HG03571 (cell line): Measurements from ENCODE around the gene BCL2.
A peak's percentile ranks its signal among the peaks of the same experiment; 100 is the strongest.
"Not testable (repeated sequence)": the region's sequence is repeated elsewhere in the genome, so short reads cannot be mapped to it uniquely, and the experiment has no call there.

Source experiments
- ATAC-seq: cut with Tn5 transposase; IDR thresholded peaks from one replicate; pipeline ENCODE4 v1.9.1; 2021; ENCODE audit not compliant: unreplicated experiment

Gene BCL2

DNA sequence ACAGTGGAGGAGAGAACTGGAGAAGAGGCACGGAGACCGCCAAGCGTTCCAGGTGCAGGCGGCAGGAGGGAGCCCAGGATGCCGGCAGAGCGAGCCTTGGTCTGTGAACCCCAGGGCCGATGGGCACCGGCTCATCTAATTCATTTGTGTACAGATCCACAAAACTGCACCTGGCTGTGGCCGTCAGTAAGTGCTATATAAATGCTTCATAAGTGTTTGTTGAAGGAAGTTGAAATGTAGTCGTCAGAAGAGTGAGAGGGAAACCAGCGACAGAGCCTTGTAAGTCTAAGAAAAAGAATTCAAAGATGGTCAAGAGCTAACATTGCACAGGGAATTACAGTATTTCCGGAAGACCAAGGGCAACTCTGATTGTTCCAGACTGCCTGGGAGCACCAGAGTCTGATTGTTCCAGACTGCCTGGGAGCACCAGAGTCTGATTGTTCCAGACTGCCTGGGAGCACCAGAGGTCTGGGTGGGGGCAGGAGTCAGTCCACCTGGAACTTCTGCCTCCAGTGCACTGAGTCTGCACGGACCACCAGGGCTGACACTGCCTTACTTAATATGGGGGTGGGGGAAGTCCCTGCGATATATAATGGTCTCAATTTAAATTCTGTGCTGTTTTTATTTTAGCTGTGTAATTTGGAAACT, 112.3 kb downstream of the BCL2 start:
- no peak for ATAC-seq

- no peak for ATAC-seq
Measured at GRCh38 chr18:63206433-63207142, 113.0 kb downstream of the BCL2 start.

- no peak for ATAC-seq
Measured at GRCh38 chr18:63205791-63206252, 113.7 kb downstream of the BCL2 start.

GRCh38 chr18:63203497-63203896, 116.1 kb downstream of the BCL2 start:
- ATAC-seq: no peak

DNA sequence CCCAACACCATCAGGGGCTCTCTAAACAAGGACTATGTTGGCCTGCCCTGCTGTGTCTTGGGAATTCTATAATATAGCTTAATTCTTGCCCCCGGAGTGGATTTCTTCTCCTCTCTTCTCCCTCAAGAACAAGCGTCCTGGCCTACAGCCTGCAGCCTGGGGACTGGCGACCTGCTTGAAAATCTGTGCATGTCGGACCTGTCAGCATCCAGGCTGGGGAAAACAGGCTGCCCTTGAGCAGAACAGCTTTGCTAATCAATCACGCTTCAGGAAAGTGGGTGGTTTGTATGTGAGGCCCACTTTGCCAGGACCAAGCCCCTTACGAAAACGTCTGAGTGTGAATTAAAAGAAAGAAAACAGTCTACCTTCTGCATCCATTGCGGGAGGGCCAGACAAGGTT, 116.7 kb downstream of the BCL2 start:
- ATAC-seq: no peak

GRCh38 chr18:63201456-63201855, 118.1 kb downstream of the BCL2 start:
- ATAC-seq: not testable (repeated sequence)

DNA sequence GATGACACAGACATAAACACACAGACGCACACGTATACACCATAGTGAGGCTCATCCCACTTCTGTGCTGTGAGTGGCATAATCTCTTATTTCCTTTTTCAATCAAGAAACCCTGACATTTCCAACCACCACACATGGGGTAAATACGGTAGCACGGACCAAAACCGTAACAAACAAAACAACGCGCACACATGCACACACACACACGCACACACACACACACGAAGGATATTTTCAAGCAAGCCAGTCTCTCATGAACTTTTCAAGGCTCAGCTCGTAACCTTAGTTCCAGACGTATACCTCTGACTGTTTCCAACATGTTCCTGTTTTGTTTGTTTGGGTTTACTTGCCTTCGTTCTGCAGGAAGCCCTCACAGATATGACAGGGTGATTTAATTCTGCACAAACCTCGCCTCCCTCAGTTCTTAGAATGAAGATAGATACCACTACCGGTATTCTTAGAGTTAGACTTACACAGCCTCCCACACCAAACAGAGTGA, 119.8 kb downstream of the BCL2 start:
- ATAC-seq: no peak

DNA sequence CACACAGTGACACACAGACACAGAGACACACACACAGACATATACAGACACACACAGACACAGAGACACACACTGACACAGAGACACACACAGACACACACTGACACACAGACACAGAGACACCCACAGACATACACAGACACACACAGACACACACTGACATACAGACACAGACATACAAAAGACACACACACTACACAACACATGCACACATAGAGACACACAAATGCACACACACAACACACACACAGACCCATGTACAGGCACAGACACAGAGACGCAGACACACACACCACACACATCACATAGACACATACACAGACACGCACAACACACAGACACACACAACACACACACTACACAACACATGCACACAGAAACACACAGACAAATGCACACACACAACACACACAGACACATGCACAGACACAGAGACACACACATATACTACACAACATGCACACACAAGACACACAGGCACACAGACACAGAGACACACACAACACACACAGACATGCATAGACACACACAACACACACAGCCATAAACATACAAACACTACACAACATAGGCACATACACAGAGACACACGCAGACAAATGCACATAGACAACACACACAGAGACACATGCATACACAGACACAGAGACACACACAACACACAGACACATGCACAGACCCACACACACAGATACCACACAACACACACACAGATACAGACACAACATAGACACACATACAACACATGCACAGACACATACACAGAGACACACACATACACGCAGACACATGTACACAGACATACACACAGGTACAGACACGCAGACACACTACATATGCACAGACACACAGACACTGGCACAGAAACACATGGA, 120.5 kb downstream of the BCL2 start:
- ATAC-seq: no peak

DNA sequence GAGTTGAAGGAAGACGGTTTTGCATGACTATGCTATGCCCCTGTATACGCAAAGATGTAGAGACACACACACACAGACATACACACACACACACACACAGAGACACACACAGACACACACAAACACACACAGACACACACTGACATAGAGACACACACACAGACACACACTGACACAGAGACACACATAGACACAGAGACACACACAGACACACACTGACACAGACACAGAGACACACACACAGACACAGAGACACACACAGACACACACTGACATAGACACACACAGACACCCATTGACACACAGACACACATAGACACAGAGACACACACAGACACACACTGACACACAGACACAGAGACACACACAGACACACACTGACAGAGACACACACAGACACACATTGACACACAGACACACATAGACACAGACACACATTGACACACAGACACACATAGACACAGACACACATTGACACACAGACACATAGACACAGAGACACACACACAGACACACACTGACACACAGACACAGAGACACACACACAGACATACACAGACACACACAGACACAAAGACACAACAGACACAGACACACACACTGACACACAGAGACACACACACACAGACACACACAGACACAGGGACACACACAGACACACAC, 121.3 kb downstream of the BCL2 start:
- ATAC-seq: no peak

- ATAC-seq: no peak
Measured at GRCh38 chr18:63197246-63197869, 122.2 kb downstream of the BCL2 start.

DNA sequence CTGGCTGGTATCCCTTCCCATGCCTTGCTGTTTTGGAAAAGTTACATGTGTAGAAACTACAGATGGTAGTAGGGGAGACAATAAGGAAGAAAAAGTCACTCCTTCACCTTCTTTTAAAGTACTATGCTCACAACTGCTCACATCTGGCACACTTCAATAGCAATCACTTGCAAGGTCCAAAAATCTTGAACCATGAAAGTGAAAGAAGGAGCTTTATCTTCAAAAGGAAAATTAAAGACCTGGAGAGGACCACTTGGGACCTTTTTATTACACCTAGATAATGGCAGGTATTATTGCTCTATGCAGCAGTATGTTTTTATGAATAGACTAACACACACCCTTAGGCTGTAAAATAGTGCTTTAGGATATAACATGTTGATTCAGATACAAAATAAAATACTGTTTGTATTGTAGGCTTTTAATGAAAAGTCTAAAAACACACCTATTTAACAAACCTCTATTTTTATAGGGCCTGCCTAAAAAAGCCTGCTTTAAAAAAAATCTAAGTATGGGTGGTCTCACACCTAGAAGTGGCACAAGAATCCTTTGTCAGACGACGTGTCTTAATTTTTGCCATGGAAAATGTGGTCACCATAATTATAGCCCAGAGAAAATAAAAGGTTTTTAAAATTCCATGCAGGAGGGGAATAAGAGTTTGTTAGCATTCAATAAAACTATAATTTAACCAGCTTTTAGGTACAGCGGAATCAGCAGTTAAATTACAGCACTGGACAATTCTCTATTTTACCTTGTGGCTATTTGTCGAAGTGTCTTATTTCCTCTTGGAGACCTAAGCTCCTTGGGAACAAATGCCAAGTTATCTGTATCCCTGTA, 124.0 kb downstream of the BCL2 start:
- no peak for ATAC-seq

DNA sequence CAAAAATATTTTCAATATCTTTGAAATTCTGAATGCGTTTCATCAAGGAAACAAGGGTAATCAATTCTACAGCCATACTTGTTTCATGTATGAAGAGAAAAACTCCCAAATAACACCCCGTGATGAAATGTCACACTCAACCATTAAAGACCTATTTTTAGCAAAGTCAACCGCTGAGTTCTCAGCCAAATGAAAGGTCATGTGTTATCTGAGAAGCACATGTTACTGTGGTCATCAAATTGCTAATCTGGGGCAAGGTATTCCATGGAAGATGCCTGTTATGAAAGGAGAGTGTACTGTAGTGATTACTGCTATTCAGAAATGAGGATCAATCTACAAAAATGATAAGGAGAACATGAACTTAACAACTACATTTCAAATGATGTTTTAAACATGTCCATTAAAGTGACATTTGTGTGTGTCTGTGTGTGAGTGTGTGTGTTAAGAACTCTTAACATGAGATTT, 126.7 kb downstream of the BCL2 start:
- ATAC-seq: peak; percentile 56

DNA sequence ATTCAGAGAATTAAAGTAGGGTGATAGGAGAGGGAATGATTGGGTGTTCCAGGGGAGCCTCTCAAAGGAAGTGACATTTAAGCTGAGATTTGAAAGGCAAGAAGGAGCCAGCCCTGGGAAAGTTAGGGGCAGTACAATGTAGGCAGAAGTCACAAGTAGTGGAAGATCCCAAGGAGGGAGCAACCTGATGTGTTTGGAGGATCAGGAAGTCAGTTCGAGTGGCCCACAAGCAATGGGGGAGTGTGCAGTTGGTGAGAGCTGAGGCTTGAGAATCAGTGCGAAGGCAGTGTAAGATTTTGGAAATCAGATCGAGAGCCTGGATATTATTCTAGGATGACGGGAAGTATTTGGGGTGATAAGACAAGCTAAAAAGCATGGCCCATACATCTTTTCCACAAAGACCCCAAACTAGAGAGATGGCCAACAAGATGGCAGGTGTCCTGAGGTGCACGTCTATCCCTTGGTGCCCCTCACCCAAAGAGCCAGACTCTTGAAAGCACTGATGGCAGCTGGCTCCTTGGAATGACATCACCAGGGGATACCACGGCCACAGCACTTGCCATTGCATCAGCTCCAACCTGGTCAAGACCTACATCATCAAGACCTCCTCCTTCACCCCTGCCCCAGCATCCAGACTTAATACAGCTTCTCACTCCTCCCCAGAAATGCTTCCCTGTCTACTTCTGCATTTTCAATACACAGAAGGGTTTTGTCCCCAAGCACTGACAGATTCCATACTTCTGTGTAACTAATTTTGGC, 127.3 kb downstream of the BCL2 start:
- peak; percentile 29 for ATAC-seq

DNA sequence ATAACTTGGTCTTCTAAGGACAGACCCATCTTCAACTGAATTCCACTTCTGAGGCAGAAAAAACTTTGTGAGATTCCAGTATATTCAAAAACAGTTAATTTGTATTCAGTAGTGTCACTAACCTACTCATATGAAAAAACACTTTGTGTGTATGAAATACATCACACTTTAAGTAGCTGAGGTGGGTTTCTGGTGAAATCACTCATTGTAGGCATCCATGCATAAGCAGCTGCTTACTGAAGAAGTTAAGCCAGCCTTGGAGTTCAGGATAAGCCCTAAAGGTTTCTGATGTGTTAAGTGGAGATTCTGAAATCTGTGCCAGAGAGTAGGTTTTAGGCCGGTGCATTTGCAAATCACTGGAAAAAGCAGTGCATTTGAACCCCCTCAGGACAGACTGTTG, 128.2 kb downstream of the BCL2 start:
- no peak for ATAC-seq

GRCh38 chr18:63190838-63191237, 128.7 kb downstream of the BCL2 start:
- ATAC-seq: not testable (repeated sequence)

GRCh38 chr18:63189817-63190216, 129.8 kb downstream of the BCL2 start:
- no peak for ATAC-seq

- ATAC-seq: no peak
Measured at GRCh38 chr18:63189041-63189440, 130.5 kb downstream of the BCL2 start.

- no peak for ATAC-seq
Measured at GRCh38 chr18:63187791-63188460, 131.6 kb downstream of the BCL2 start.
